Kidney epithelial cell (primary cell): Measurements from ENCODE around the gene IMMP2L. TPM values are rescaled to one million over a fixed set of nuclear protein-coding genes. Genes with fewer than 3 reads are reported as not detected.

Experiments
- DNase-seq: peaks from one replicate; pipeline ENCODE4 v3.0.0-alpha.2; 2010; ENCODE audit warnings: low read depth
- H3K27me3 ChIP-seq: 2 replicates; pipeline ENCODE4 v1.6.0; 2011; ENCODE audit warnings: low read length; ENCODE audit not compliant: control insufficient read depth, insufficient read depth
- H3K36me3 ChIP-seq: 2 replicates; pipeline ENCODE4 v1.5.1; 2011; ENCODE audit warnings: low read length; ENCODE audit not compliant: control insufficient read depth, insufficient read depth
- H3K4me3 ChIP-seq: 2 replicates; pipeline ENCODE4 v1.5.1; 2011; ENCODE audit warnings: low read depth, mild to moderate bottlenecking, control low read depth, low read length
- total RNA-seq: library from RNA; depleted of rRNA; stranded (reverse); fragments of >200 nt; gene quantifications from 2 replicates; pipeline ENCODE4 v1.2.3, GENCODE V29; 2015
- TF ChIP-seq, protein P1 (sequence below): IDR thresholded peaks from 2 replicates; pipeline ENCODE4 v1.5.1; 2011; ENCODE audit warnings: mild to moderate bottlenecking, moderate library complexity, low read length, control low read depth, inconsistent platforms; ENCODE audit not compliant: insufficient read depth, poor library complexity, severe bottlenecking

IMMP2L gene
- total RNA-seq, 1 donor from 2014 or later, result 30.8 TPM

DNA sequence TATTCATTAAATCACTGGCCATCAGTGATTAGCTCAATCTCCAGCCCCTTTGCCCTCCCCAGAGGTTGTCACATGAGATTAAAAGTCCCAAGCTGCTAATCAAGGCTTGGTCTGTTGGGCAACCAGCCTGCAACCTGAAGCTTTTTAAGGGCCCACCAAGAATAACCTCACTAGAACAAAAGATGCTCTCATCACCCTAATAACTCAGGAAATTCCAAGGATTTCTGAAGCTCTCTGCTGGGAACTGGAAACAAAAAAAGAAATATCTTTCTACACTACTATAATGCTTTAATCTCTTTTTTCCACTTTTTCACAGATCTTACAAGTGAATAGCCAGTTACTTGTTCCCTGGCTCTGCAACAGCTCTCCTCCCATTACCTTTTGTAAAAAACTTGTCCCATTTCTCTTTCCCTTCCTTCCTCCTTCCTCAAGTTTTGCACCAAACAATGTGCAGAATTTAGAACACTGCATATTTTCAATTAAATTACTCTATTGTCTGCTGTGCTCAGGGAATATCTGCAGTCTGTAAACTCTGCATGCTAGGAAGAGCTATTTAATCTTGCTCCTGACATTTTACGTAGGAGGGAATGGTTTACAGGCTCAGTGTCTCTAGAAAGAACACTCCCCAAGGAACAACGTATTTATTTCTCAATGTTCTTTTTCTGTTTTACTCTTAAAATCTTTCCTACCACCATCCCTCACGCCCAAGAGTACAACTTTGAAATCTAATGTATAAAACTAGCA is 169.1 kb downstream of the IMMP2L start:
- no peaks in the 10 kb centered on the region for H3K27me3 ChIP-seq
- TF ChIP-seq, protein P1, sequence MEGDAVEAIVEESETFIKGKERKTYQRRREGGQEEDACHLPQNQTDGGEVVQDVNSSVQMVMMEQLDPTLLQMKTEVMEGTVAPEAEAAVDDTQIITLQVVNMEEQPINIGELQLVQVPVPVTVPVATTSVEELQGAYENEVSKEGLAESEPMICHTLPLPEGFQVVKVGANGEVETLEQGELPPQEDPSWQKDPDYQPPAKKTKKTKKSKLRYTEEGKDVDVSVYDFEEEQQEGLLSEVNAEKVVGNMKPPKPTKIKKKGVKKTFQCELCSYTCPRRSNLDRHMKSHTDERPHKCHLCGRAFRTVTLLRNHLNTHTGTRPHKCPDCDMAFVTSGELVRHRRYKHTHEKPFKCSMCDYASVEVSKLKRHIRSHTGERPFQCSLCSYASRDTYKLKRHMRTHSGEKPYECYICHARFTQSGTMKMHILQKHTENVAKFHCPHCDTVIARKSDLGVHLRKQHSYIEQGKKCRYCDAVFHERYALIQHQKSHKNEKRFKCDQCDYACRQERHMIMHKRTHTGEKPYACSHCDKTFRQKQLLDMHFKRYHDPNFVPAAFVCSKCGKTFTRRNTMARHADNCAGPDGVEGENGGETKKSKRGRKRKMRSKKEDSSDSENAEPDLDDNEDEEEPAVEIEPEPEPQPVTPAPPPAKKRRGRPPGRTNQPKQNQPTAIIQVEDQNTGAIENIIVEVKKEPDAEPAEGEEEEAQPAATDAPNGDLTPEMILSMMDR, result no peak
- no peaks in the 10 kb centered on the region for H3K36me3 ChIP-seq
- no peak for DNase-seq
- no peak overlapping the region for H3K4me3 ChIP-seq

DNA sequence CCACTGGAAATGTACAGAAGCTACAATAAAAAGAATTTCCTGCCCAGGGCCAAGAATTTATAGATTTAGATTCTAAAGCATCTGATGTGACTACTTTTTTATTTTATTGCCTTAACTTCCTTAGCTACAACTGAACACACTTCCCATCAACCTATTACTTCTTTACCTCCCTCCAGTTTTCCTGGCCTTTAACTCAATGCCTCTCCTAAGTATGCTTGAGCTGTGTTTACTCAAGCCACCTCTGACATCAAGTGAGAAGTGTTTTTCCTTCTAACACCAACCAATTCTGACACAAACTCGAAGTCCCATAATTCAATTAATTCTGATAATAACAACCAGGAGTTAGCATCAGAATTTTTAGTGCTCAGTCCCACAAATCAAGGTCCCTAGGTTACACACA is 170.0 kb downstream of the IMMP2L start:
- Histone ChIP-seq H3K36me3 (no peaks in the 10 kb centered on the region), H3K4me3 (no peak overlapping the region), H3K27me3 (no peaks in the 10 kb centered on the region)
- TF ChIP-seq, protein P1, result no peak
- no peak for DNase-seq

DNA sequence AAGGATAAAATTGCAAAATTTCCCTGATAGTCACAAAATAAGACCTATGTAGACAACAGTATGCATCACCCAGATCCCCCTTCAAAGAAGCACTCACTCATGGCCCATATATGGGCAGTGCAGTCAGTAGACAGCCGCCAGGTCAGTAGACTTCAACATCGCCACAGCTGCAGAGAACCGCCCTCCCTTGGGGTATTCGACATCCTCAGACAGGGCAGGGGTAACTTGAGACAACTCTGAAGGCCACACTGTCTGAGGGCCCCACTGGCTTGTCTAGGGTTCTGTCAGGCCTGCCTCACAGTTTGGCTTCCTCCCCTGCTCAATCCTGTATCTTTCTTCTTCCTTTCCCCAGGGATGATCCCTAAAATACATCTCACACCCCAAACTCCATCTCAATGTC is 172.3 kb downstream of the IMMP2L start:
- Histone ChIP-seq H3K27me3 (no peaks in the 10 kb centered on the region), H3K4me3 (no peak overlapping the region), H3K36me3 (no peaks in the 10 kb centered on the region)
- TF ChIP-seq, protein P1, result no peak
- DNase-seq, result no peak

DNA sequence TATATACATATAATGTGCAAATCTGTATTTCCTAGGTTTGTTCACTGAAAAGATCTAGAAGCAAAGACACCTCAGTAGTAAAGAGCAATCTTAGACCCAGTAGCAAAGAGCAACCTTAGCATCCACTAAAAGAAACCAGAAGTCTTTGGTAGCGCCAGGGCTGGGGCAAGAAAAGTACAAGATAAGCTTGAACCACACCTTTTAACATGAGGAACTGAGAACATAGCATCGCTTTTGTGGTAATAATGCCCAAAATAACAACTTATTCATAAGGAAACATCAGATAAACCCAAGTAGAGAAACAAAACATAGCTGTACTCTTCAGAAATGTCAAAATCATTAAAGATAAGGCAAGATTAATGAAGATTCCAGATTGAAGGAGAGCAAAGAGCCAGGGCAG is 173.4 kb downstream of the IMMP2L start:
- H3K36me3 ChIP-seq, result no peaks in the 10 kb centered on the region
- TF ChIP-seq, protein P1, result no peak
- no peaks in the 10 kb centered on the region for H3K27me3 ChIP-seq
- H3K4me3 ChIP-seq, result no peak overlapping the region
- DNase-seq, result no peak

DNA sequence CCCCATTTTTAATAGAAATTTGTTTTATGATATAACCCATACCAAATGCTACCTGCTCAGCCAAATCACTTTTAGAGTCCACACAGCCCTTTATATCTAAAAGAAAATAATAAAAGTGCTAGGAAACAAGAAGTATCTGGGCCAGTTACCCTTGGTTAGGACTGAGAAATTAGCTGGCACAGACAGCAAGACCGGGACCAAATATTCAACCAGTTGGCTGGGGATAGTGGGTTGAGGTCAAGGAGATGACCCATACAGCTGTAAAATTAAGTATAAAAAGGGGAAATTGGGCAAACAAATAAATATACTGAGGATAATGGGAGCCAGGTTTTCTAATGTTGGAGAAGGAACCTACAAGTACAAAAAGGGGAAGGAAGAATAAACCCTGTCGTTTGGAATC is 174.3 kb downstream of the IMMP2L start:
- no peak for DNase-seq
- Histone ChIP-seq H3K36me3 (no peaks in the 10 kb centered on the region), H3K4me3 (no peak overlapping the region), H3K27me3 (no peaks in the 10 kb centered on the region)
- TF ChIP-seq, protein P1, result no peak
